GM23248 (cell line): ENCODE measurements around the gene VANGL1. TPM values are rescaled to one million over a fixed set of nuclear protein-coding genes. Genes with fewer than 3 reads are reported as not detected.
A peak's percentile ranks its signal among the peaks of the same experiment; 100 is the strongest.

Source experiments
- DNase-seq: peaks from one replicate; pipeline ENCODE4 v3.0.0-alpha.2; 2015
- H2AFZ ChIP-seq: fragments of 200-600 bp; sonication (generic); 2 replicates; pipeline ENCODE4 v1.6.1; 2016; ENCODE audit warnings: antibody characterized with exemption
- H3F3A ChIP-seq: fragments of 200-600 bp; sonication (generic); 2 replicates; pipeline ENCODE4 v1.6.1; 2016; ENCODE audit warnings: mild to moderate bottlenecking, antibody characterized with exemption, mixed run types; ENCODE audit not compliant: insufficient read depth
- H3K27ac ChIP-seq: fragments of 200-600 bp; sonication (generic); 2 replicates; pipeline ENCODE4 v1.5.1; 2016; ENCODE audit warnings: mild to moderate bottlenecking
- H3K27me3 ChIP-seq: fragments of 200-600 bp; sonication (generic); replicated peaks from 2 replicates; pipeline ENCODE4 v1.6.1; 2016; ENCODE audit warnings: mild to moderate bottlenecking; ENCODE audit not compliant: insufficient read depth
- H3K36me3 ChIP-seq: fragments of 200-600 bp; sonication (generic); 2 replicates; pipeline ENCODE4 v1.6.1; 2016; ENCODE audit warnings: low read depth, mild to moderate bottlenecking
- H3K4me1 ChIP-seq: fragments of 200-600 bp; sonication (generic); 2 replicates; pipeline ENCODE4 v1.6.1; 2016; ENCODE audit warnings: mild to moderate bottlenecking; ENCODE audit not compliant: insufficient read depth
- H3K4me2 ChIP-seq: fragments of 200-600 bp; sonication (generic); one replicate; pipeline ENCODE4 v1.6.1; 2016; ENCODE audit warnings: mild to moderate bottlenecking; ENCODE audit not compliant: unreplicated experiment
- H3K4me3 ChIP-seq: fragments of 200-600 bp; sonication (generic); 2 replicates; pipeline ENCODE4 v1.5.1; 2016; ENCODE audit warnings: mild to moderate bottlenecking
- H3K79me2 ChIP-seq: fragments of 200-600 bp; sonication (generic); 2 replicates; pipeline ENCODE4 v1.6.1; 2016; ENCODE audit warnings: mild to moderate bottlenecking; ENCODE audit not compliant: insufficient read depth
- H3K9ac ChIP-seq: fragments of 200-600 bp; sonication (generic); 2 replicates; pipeline ENCODE4 v1.6.1; 2016; ENCODE audit warnings: mild to moderate bottlenecking
- H3K9me2 ChIP-seq: fragments of 200-600 bp; sonication (generic); 2 replicates; pipeline ENCODE4 v1.6.1; 2016; ENCODE audit warnings: mixed run types, mild to moderate bottlenecking, moderate library complexity; ENCODE audit not compliant: insufficient read depth
- H3K9me3 ChIP-seq: fragments of 200-600 bp; sonication (generic); one replicate; pipeline ENCODE4 v1.6.1; 2017; ENCODE audit warnings: low read depth
- H4K20me1 ChIP-seq: fragments of 200-600 bp; sonication (generic); 2 replicates; pipeline ENCODE4 v1.6.0; 2016; ENCODE audit not compliant: insufficient read depth
- EZH2 ChIP-seq: fragments of 200-600 bp; sonication (generic); IDR thresholded peaks from 2 replicates; pipeline ENCODE4 v1.6.1; 2018; ENCODE audit warnings: antibody characterized with exemption, mild to moderate bottlenecking; ENCODE audit not compliant: insufficient read depth, poor library complexity, severe bottlenecking
- EZH2phosphoT487 ChIP-seq: fragments of 200-600 bp; sonication (generic); IDR thresholded peaks from 2 replicates; pipeline ENCODE4 v1.6.1; 2018; ENCODE audit warnings: antibody characterized with exemption, moderate library complexity, mild to moderate bottlenecking, low read depth; ENCODE audit not compliant: insufficient read depth
- WGBS, 2 experiments: methylation state at CpG; one replicate each; pipeline ENCODE4 v1.1.6; 2015 to 2017; ENCODE audit warnings: low lambda C conversion rate in 2 of 2, low coverage in 1 of 2; ENCODE audit errors: missing lambda C conversion rate in 2 of 2; 5-methylcytosine and 5-hydroxymethylcytosine counted together
- in situ Hi-C: fragments of 300-500 bp; cut with MboI; formaldehyde crosslinking; loops from 2 replicates; pipeline ENCODE4 v1.15.0; 2020
- polyA plus RNA-seq: library from polyadenylated mRNA; unstranded; fragments of >200 nt; fragmentation: Nextera tagmentation; extraction: Ambion mirVana; gene quantifications from 2 replicates; pipeline ENCODE4 v1.2.1, GENCODE V29; 2016
- total RNA-seq: library from RNA; depleted of rRNA; stranded (reverse); fragments of >200 nt; shearing (Covaris generic); gene quantifications from 2 replicates; pipeline ENCODE4 v1.2.3, GENCODE V29; 2014

The VANGL1 gene
- total and polyA plus RNA-seq, 2 experiments from 2014 or later, result 11.7 to 14.7 TPM

- H3K27ac ChIP-seq, result no peak overlapping the region
- H3K36me3 ChIP-seq, result peaks cover 29% of the 10 kb centered on the region; the same call in 1 of the 2 replicates
- no peaks in the 10 kb centered on the region for H3K9me3 ChIP-seq
- H3K4me2 ChIP-seq, result no peak overlapping the region
- H3K4me1 ChIP-seq, result peaks cover 19% of the 10 kb centered on the region
- no peak overlapping the region for H3K9ac ChIP-seq
- H3K27me3 ChIP-seq, result no peaks in the 10 kb centered on the region
- in situ Hi-C loops, result no loop called here
- H3K9me2 ChIP-seq, result no peaks in the 10 kb centered on the region
- no peak overlapping the region for H3K4me3 ChIP-seq
- no peak for DNase-seq
- TF ChIP-seq EZH2phosphoT487, result no peak
- no peak for TF ChIP-seq EZH2
- peaks cover 22% of the 10 kb centered on the region for H3F3A ChIP-seq
- no peaks in the 10 kb centered on the region; the same call in 1 of the 2 replicates for H3K79me2 ChIP-seq
- WGBS, 2 experiments, result 97 to 99% methylated on average over 7 of the region's 7 CpGs
- H4K20me1 ChIP-seq, result no peaks in the 10 kb centered on the region
- H2AFZ ChIP-seq, result no peak overlapping the region
These were observed 23.7 kb downstream of the VANGL1 start for GRCh38 chr1:115665319-115666096.

DNA sequence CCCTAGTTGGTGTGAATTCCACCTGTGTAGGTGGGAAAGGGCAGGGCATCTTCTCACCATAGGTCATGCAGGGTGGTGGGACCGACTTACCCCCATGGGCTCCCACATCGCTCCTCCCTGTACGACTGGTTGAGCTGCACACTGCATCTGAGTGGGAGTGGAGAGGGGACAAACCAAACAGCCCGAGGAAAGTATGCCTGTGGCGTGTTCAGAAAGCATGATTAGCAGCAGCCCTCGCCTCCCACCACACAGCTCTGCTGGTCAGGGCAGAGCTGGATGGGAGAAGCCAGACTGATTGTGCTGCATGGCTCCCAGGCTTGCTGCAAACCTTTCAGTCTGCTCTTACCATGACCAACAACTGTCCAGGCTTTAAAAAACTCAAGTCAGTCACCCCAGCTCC is 24.4 kb downstream of the VANGL1 start:
- H3K4me1 ChIP-seq, result peaks cover 19% of the 10 kb centered on the region
- no peak overlapping the region for H3K4me2 ChIP-seq
- H3K36me3 ChIP-seq, result peaks cover 29% of the 10 kb centered on the region; the same call in 1 of the 2 replicates
- no peaks in the 10 kb centered on the region for H3K9me2 ChIP-seq
- 89 to 93% methylated on average over 6 of the region's 6 CpGs for WGBS, 2 experiments
- DNase-seq, result no peak
- H3K27me3 ChIP-seq, result no peaks in the 10 kb centered on the region
- H3K9me3 ChIP-seq, result no peaks in the 10 kb centered on the region
- in situ Hi-C loops, result no loop called here
- H4K20me1 ChIP-seq, result no peaks in the 10 kb centered on the region
- TF ChIP-seq EZH2phosphoT487, result no peak
- no peak for TF ChIP-seq EZH2
- H3K79me2 ChIP-seq, result no peaks in the 10 kb centered on the region; the same call in 1 of the 2 replicates
- no peak overlapping the region for H3K4me3 ChIP-seq
- H3K27ac ChIP-seq, result no peak overlapping the region
- no peak overlapping the region for H2AFZ ChIP-seq
- no peak overlapping the region for H3K9ac ChIP-seq
- H3F3A ChIP-seq, result peaks cover 22% of the 10 kb centered on the region

DNA sequence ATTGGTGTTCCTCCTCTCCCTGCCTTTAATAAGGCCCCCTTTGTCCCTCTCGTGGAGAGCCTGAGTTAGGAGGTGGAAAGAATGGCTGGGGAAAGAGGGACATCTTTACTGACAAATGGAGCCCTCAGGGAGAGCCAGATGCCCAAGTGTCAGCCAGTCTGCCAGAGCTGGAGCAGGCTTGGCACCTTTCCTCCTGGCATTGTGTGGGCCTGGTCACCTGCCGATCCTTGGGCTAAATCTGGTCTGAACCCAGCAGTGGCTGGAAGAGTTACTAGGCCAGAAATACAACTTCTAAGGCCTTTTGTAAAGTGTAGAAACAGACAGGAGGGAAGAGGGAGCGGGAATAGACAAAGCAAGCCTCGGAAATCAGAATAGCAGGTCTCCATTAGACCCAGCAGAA is 24.9 kb downstream of the VANGL1 start:
- Histone ChIP-seq H3K4me2 (no peak overlapping the region), H3K27me3 (no peaks in the 10 kb centered on the region), H3K36me3 (peaks cover 29% of the 10 kb centered on the region; the same call in 1 of the 2 replicates), H4K20me1 (no peaks in the 10 kb centered on the region), H3K27ac (no peak overlapping the region), H3K9ac (no peak overlapping the region), H3K9me3 (no peaks in the 10 kb centered on the region), H3K79me2 (no peaks in the 10 kb centered on the region; the same call in 1 of the 2 replicates), H3F3A (peaks cover 22% of the 10 kb centered on the region), H3K4me3 (no peak overlapping the region), H2AFZ (no peak overlapping the region), H3K4me1 (peaks cover 19% of the 10 kb centered on the region), H3K9me2 (no peaks in the 10 kb centered on the region)
- WGBS, 2 experiments, result 84 to 90% methylated on average over 4 of the region's 4 CpGs
- TF ChIP-seq EZH2 (no peak), EZH2phosphoT487 (no peak)
- DNase-seq, result no peak
- in situ Hi-C loops, result no loop called here

DNA sequence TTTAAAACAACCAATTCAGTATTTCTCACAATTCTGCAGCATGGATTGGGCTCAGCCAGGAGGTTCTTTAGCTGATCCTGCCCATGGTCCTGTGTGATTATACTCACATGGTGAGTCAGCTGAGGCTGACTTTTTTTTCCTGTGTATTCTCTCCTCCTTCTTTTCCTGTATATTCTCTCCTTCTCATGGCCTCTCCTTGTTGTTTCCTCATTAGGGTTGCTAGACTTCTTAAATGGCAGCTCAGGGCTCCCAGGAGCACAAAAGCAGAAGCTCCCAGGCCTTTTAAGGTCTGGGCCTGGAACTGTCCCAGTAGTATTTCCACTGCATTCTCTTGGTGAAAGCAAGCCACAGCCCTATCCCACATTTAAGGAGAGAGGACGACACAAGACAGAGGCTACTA is 26.8 kb downstream of the VANGL1 start:
- no peak overlapping the region for H3K4me3 ChIP-seq
- H3F3A ChIP-seq, result peaks cover 22% of the 10 kb centered on the region
- H3K79me2 ChIP-seq, result no peaks in the 10 kb centered on the region; the same call in 1 of the 2 replicates
- H3K4me2 ChIP-seq, result no peak overlapping the region
- H3K36me3 ChIP-seq, result peaks cover 23% of the 10 kb centered on the region; the same call in 1 of the 2 replicates
- WGBS, 2 experiments, result 78 to 93% methylated on average over 1 of the region's 1 CpG
- TF ChIP-seq EZH2phosphoT487 (no peak), EZH2 (no peak)
- H3K27me3 ChIP-seq, result no peaks in the 10 kb centered on the region
- H3K9me3 ChIP-seq, result no peaks in the 10 kb centered on the region
- H3K9me2 ChIP-seq, result no peaks in the 10 kb centered on the region
- in situ Hi-C loops, result no loop called here
- DNase-seq, result peak; percentile 22
- peak overlapping the region; percentile 35 for H3K27ac ChIP-seq
- H3K4me1 ChIP-seq, result peaks cover 19% of the 10 kb centered on the region
- H4K20me1 ChIP-seq, result no peaks in the 10 kb centered on the region
- H2AFZ ChIP-seq, result no peak overlapping the region
- no peak overlapping the region for H3K9ac ChIP-seq
